GM12864 (cell line): ENCODE measurements around the gene GUCY1B1.
"Not testable (repeated sequence)": the region's sequence is repeated elsewhere in the genome, so short reads cannot be mapped to it uniquely, and the experiment has no call there.

Experiments
- DNase-seq: peaks from one replicate; pipeline ENCODE4 v3.0.0-alpha.2; 2011; ENCODE audit warnings: low read depth
- H3K4me3 ChIP-seq: 2 replicates; pipeline ENCODE4 v1.5.1; 2011; ENCODE audit warnings: mild to moderate bottlenecking, low read depth, low read length, control low read depth
- TF ChIP-seq, protein P1 (sequence below): IDR thresholded peaks from 2 replicates; pipeline ENCODE4 v1.5.1; 2011; ENCODE audit warnings: low read depth, mild to moderate bottlenecking, moderate library complexity, low read length, control low read depth, inconsistent platforms; ENCODE audit errors: missing control alignments

Gene GUCY1B1

DNA sequence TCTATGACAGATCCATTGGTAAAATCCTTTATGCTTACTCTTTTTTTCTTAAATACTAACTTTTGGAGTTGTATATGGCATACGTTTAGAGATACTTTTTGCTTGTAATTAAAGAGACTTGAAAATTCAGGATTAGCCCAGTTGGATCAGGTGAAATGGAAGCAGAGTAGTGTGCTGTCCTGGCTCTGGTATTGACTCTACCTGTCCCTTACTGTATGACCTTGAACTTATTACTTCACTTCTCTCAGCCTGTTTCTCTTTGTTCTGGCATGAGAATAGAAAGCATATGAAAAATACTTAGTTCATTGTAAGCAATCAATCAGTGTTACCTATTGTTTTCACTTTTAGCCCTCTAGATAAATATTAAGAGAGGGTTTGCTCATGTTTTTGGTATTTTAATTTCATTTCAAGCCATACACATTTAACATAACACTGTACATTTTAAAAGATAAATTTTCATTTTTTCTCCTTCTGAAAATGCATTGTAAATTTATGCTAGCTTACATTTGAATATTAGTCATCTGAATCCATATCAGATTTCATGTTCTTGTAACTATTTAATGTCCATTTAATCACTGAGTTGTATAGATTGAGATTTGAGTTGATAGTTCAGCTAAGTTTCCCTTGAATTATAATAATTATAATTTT is 35.9 kb downstream of the GUCY1B1 start:
- TF ChIP-seq, protein P1, sequence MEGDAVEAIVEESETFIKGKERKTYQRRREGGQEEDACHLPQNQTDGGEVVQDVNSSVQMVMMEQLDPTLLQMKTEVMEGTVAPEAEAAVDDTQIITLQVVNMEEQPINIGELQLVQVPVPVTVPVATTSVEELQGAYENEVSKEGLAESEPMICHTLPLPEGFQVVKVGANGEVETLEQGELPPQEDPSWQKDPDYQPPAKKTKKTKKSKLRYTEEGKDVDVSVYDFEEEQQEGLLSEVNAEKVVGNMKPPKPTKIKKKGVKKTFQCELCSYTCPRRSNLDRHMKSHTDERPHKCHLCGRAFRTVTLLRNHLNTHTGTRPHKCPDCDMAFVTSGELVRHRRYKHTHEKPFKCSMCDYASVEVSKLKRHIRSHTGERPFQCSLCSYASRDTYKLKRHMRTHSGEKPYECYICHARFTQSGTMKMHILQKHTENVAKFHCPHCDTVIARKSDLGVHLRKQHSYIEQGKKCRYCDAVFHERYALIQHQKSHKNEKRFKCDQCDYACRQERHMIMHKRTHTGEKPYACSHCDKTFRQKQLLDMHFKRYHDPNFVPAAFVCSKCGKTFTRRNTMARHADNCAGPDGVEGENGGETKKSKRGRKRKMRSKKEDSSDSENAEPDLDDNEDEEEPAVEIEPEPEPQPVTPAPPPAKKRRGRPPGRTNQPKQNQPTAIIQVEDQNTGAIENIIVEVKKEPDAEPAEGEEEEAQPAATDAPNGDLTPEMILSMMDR = no peak
- no peak for DNase-seq
- H3K4me3 ChIP-seq = no peak overlapping the region

DNA sequence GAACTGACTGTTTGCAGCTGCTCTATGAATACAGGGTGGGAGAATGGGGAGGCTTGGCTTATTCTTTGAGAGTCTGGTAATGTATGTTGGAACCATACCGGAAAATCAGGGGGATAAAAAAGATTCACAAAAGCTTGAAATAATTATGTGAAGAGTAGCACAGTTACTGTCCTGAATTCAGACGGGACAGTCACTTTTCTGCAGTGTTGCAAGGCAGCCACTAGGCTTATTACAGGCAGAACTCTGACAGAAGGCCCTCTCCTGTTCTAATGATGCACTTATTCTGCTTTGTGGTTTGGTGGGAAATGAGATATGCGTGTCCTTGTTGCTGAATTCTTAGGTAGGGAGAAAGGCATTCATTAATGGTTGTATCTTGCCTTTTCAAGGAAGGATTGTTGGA is 37.2 kb downstream of the GUCY1B1 start:
- DNase-seq = no peak
- TF ChIP-seq, protein P1 = peak; percentile 63
- no peak overlapping the region for H3K4me3 ChIP-seq

DNA sequence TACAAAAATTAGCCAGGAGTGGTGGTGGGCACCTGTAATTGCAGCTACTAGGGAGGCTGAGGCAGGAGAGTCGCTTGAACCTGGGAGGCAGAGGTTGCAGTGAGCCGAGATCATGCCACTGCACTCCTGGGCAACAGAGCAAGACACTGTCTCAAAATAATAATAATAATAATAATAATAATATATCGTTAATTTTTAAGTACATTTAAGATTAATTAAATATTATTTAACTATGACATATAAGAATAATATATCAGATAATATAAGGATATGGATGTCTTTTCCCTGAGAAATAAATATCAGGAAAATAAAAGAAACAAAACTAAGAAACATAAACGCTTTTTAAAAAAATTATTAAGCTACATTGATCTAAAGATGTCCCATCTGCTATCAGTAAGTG is 38.8 kb downstream of the GUCY1B1 start:
- not testable (repeated sequence) for H3K4me3 ChIP-seq, DNase-seq

DNA sequence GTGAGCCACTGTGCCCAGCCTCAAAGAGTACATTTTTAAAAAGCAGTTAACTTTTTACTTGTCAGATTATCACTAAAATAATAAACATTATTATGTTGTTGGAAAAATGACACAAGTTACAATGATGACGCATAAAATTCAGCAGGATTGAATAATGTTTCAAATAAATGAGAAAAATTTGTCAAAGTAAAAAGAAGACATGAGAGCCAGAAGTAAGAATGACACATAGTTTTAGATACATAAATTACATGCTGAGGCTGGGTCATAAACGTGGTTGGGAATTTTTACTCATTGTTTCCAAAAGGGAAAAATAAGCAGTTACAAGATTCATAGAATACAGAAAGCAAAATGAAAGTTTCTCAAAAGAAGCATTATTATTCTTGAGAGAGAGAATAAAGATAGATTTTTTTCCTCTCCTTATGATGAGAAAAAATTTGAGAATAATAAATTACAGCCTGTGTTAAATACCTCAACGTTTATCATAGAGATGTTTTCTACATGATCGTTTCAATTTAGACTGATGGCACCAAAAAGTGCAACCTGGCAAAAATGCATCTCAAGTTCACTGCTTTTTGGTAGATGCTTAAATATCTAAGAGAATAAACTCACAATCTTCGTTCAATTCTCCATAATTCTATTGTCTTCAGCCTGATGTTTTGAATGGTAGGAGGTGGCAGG is 40.4 kb downstream of the GUCY1B1 start:
- H3K4me3 ChIP-seq = no peak overlapping the region
- TF ChIP-seq, protein P1 = no peak
- DNase-seq = no peak

DNA sequence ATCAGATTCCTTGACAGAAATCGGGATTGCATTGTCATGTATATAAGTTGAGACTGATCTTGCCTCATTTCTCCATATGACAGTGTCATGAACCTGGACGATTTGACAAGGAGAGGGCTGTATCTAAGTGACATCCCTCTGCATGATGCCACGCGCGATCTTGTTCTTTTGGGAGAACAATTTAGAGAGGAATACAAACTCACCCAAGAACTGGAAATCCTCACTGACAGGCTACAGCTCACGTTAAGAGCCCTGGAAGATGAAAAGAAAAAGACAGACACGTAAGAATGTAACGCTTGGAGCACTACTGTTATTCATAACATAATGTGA is 40.9 kb downstream of the GUCY1B1 start:
- TF ChIP-seq, protein P1 = no peak
- DNase-seq = no peak
- no peak overlapping the region for H3K4me3 ChIP-seq

DNA sequence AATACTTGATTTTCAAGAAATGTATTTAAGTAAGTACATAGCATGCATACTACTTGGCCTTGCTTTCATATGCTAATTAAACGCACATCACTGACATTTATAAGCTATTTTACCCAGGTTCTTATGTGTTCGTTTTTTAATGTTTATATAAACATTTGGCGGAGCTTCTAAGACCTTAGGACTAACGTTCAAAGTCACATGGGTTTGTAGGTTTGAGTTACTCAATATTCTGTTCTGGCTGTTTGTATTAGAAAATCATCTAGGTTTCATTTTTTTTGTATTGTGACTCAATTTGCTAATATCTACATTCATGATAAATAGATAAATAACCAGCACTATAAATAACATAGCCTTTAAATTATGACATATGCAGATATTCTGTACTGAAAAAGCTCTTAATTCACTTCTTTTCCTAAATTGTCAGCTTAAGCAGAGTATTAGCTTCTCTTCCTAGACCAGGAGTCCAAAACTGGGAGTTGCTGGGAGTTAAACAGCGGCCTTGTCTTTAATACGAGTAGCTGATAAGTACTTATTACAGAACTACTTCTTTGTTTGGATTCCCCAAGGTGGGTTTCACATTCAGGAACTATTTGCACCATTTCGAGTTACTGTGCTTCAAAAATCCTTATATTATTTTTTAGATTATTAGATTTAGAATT is 42.0 kb downstream of the GUCY1B1 start:
- TF ChIP-seq, protein P1 = no peak
- no peak overlapping the region for H3K4me3 ChIP-seq
- DNase-seq = no peak

DNA sequence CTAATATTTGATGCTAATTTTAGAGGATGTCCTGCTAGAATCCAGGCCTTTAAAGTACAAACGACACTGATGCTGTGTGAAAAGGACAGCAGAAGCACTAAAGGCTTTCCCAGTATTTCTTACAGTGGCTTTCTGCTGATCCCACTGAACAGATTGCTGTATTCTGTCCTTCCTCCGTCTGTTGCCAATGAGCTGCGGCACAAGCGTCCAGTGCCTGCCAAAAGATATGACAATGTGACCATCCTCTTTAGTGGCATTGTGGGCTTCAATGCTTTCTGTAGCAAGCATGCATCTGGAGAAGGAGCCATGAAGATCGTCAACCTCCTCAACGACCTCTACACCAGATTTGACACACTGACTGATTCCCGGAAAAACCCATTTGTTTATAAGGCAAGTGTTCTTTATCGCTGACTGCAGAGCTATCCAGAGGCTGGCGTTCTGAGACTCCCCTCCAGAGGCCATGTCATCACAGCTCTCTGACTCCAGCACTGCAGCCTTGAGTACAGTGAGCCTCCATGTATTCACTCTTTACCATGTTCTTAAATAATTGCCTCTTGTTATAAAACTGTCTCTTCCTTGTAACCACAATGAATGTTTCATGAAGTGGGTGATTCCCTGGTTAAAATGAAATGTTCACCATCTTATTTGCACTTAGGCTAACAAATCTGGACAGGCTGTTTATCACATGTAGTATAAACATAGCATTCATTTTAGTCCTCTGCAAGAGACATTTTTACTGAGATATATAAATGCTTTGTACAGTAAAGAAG is 43.6 kb downstream of the GUCY1B1 start:
- TF ChIP-seq, protein P1 = no peak
- DNase-seq = no peak
- no peak overlapping the region for H3K4me3 ChIP-seq
